IMR-90 (cell line): ENCODE data around the gene CARMIL1. TPM values are rescaled to one million over a fixed set of nuclear protein-coding genes. Genes with fewer than 3 reads are reported as not detected.

ENCODE experiments used
- ATAC-seq: fragments of 200-7000 bp; cut with Tn5 transposase; 2 replicates; pipeline ENCODE4 v1.9.1; 2020; ENCODE audit warnings: low read depth, mild to moderate bottlenecking, moderate library complexity
- BruUV-seq: library from RNA; stranded (reverse); fragments of 400-500 nt; replicated peaks from 2 replicates; lab custom pipeline; 2021; lab: Mats Ljungman, UMichigan
- CTCF ChIA-PET: fragments of 300-600 bp; formaldehyde crosslinking; extraction: SDS; loops from one replicate; lab custom pipeline; 2021; ENCODE audit warnings: antibody characterized with exemption; lab: Yijun Ruan, JAX
- POLR2A ChIA-PET: fragments of 300-600 bp; sonication (Branson Sonifier 250); formaldehyde crosslinking; loops from one replicate; lab custom pipeline; 2022; ENCODE audit warnings: antibody characterized with exemption; ENCODE audit not compliant: unreplicated experiment; lab: Charles Lee
- DNase-seq: peaks from one replicate; pipeline ENCODE4 v3.0.0; 2013
- H2AFZ ChIP-seq: replicated peaks from 2 replicates; pipeline ENCODE3; 2013; ENCODE audit warnings: low read length, mild to moderate bottlenecking; ENCODE audit not compliant: poor library complexity
- H2AK5ac ChIP-seq: 2 replicates; pipeline ENCODE4 v1.6.1; 2013; ENCODE audit warnings: low read depth, low read length, inconsistent platforms
- H2AK9ac ChIP-seq: replicated peaks from 2 replicates; pipeline ENCODE3; 2013; ENCODE audit warnings: mild to moderate bottlenecking, low read depth, low read length, moderate library complexity; ENCODE audit not compliant: poor library complexity
- H2BK120ac ChIP-seq: 2 replicates; pipeline ENCODE4 v1.6.1; 2013; ENCODE audit warnings: low read depth, low read length, inconsistent platforms
- H2BK15ac ChIP-seq: 3 replicates; pipeline ENCODE4 v1.6.1; 2013; ENCODE audit warnings: low read depth, low read length, inconsistent platforms
- H2BK20ac ChIP-seq: 2 replicates; pipeline ENCODE4 v1.6.1; 2013; ENCODE audit warnings: low read depth, mild to moderate bottlenecking, inconsistent platforms, low read length, moderate library complexity
- H2BK5ac ChIP-seq: 2 replicates; pipeline ENCODE4 v1.6.1; 2013; ENCODE audit warnings: mild to moderate bottlenecking, low read depth, low read length, inconsistent platforms; ENCODE audit not compliant: poor library complexity, severe bottlenecking
- H3K14ac ChIP-seq: replicated peaks from 2 replicates; pipeline ENCODE4 v1.6.1; 2013; ENCODE audit warnings: low read depth, low read length, inconsistent platforms
- H3K18ac ChIP-seq: 2 replicates; pipeline ENCODE4 v1.6.1; 2013; ENCODE audit warnings: low read depth, low read length, control low read depth
- H3K23ac ChIP-seq: 2 replicates; pipeline ENCODE4 v1.6.1; 2013; ENCODE audit warnings: low read depth, low read length, inconsistent platforms
- H3K27ac ChIP-seq: 2 replicates; pipeline ENCODE4 v1.5.1; 2013; ENCODE audit warnings: mild to moderate bottlenecking, control low read depth, low read length; ENCODE audit not compliant: insufficient read depth
- H3K27me3 ChIP-seq: 2 replicates; pipeline ENCODE4 v1.6.1; 2013; ENCODE audit warnings: low read length; ENCODE audit not compliant: control insufficient read depth, insufficient read depth
- H3K36me3 ChIP-seq: 2 replicates; pipeline ENCODE4 v1.6.1; 2013; ENCODE audit warnings: low read length, mixed read lengths; ENCODE audit not compliant: control insufficient read depth, insufficient read depth
- H3K4ac ChIP-seq: 2 replicates; pipeline ENCODE4 v1.6.1; 2013; ENCODE audit warnings: low read depth, low read length, inconsistent platforms
- H3K4me1 ChIP-seq: 2 replicates; pipeline ENCODE4 v1.6.1; 2013; ENCODE audit warnings: low read length, mixed read lengths; ENCODE audit not compliant: control insufficient read depth, insufficient read depth
- H3K4me2 ChIP-seq: 2 replicates; pipeline ENCODE4 v1.6.1; 2013; ENCODE audit warnings: low read depth, mild to moderate bottlenecking, control low read depth, low read length, moderate library complexity
- H3K4me3 ChIP-seq: 2 replicates; pipeline ENCODE4 v1.5.1; 2013; ENCODE audit warnings: low read depth, mild to moderate bottlenecking, control low read depth, low read length, moderate library complexity; ENCODE audit not compliant: insufficient read depth
- H3K56ac ChIP-seq: 2 replicates; pipeline ENCODE4 v1.6.1; 2013; ENCODE audit warnings: low read length, inconsistent platforms; ENCODE audit not compliant: insufficient read depth; ENCODE audit errors: extremely low read depth
- H3K79me1 ChIP-seq, 2 experiments: 2 replicates each; pipeline ENCODE4 v1.6.1; 2013; ENCODE audit warnings: low read length in 2 of 2, inconsistent platforms in 1 of 2, low read depth in 1 of 2
- H3K9ac ChIP-seq: 2 replicates; pipeline ENCODE4 v1.6.1; 2013; ENCODE audit warnings: low read depth, low read length, control low read depth
- H3K9me1 ChIP-seq: 2 replicates; pipeline ENCODE4 v1.6.1; 2013; ENCODE audit warnings: low read length, inconsistent platforms; ENCODE audit not compliant: insufficient read depth
- H3K9me3 ChIP-seq: 2 replicates; pipeline ENCODE4 v1.6.1; 2013; ENCODE audit warnings: low read length; ENCODE audit not compliant: control insufficient read depth, insufficient read depth
- H4K20me1 ChIP-seq: 2 replicates; pipeline ENCODE4 v1.6.1; 2013; ENCODE audit warnings: low read length, inconsistent platforms; ENCODE audit not compliant: insufficient read depth
- H4K5ac ChIP-seq: 2 replicates; pipeline ENCODE4 v1.6.1; 2013; ENCODE audit warnings: mild to moderate bottlenecking, low read depth, low read length, control low read depth
- H4K8ac ChIP-seq, 2 experiments: 2 replicates each; pipeline ENCODE4 v1.6.1; 2013; ENCODE audit warnings: low read depth in 2 of 2, low read length in 2 of 2, control low read depth in 1 of 2, inconsistent platforms in 1 of 2
- H4K91ac ChIP-seq: 2 replicates; pipeline ENCODE4 v1.6.1; 2013; ENCODE audit warnings: low read depth, low read length, inconsistent platforms; ENCODE audit not compliant: insufficient read depth
- BHLHE40 ChIP-seq: fragments of 150-350 bp; IDR thresholded peaks from 2 replicates; pipeline ENCODE4 v1.6.1; 2016; ENCODE audit warnings: mild to moderate bottlenecking, low read depth, low read length
- CEBPB ChIP-seq: IDR thresholded peaks from 2 replicates; pipeline ENCODE4 v1.6.1; 2012; ENCODE audit warnings: low read depth, low read length, improper control_type of control experiment
- CHD1 ChIP-seq: IDR thresholded peaks from 2 replicates; pipeline ENCODE4 v1.6.1; 2012; ENCODE audit warnings: low read depth, low read length, improper control_type of control experiment
- CTCF ChIP-seq: conservative IDR thresholded peaks from 2 replicates; pipeline ENCODE4 v1.5.1; 2012; ENCODE audit warnings: mild to moderate bottlenecking, low read depth, low read length, improper control_type of control experiment
- ELK1 ChIP-seq: fragments of 150-350 bp; IDR thresholded peaks from 2 replicates; pipeline ENCODE4 v1.6.1; 2016; ENCODE audit warnings: low read depth, mild to moderate bottlenecking, low read length, moderate library complexity, borderline replicate concordance
- FOS ChIP-seq: fragments of 150-350 bp; IDR thresholded peaks from 2 replicates; pipeline ENCODE4 v1.6.1; 2016; ENCODE audit warnings: low read depth, low read length
- MAFK ChIP-seq: IDR thresholded peaks from 2 replicates; pipeline ENCODE4 v1.6.1; 2012; ENCODE audit warnings: low read depth, low read length, improper control_type of control experiment
- MAZ ChIP-seq: IDR thresholded peaks from 2 replicates; pipeline ENCODE4 v1.6.1; 2012; ENCODE audit warnings: low read depth, mild to moderate bottlenecking, low read length, improper control_type of control experiment, moderate library complexity, borderline replicate concordance
- MXI1 ChIP-seq: IDR thresholded peaks from 2 replicates; pipeline ENCODE4 v1.6.1; 2012; ENCODE audit warnings: low read depth, mild to moderate bottlenecking, low read length, moderate library complexity, borderline replicate concordance
- NFE2L2 ChIP-seq: fragments of 150-350 bp; IDR thresholded peaks from 2 replicates; pipeline ENCODE4 v1.6.1; 2016; ENCODE audit warnings: low read depth, mild to moderate bottlenecking, low read length
- POLR2A ChIP-seq: IDR thresholded peaks from 2 replicates; pipeline ENCODE4 v1.6.1; 2012; ENCODE audit warnings: mild to moderate bottlenecking, low read depth, low read length
- RAD21 ChIP-seq: IDR thresholded peaks from 2 replicates; pipeline ENCODE4 v1.6.1; 2012; ENCODE audit warnings: low read length, improper control_type of control experiment
- RCOR1 ChIP-seq: IDR thresholded peaks from 2 replicates; pipeline ENCODE4 v1.6.1; 2012; ENCODE audit warnings: mild to moderate bottlenecking, low read length, improper control_type of control experiment; ENCODE audit not compliant: insufficient replicate concordance
- RFX5 ChIP-seq: IDR thresholded peaks from 2 replicates; pipeline ENCODE4 v1.8.0; 2012; ENCODE audit warnings: low read depth, mild to moderate bottlenecking, low read length, moderate library complexity
- SMC3 ChIP-seq: fragments of 150-350 bp; IDR thresholded peaks from 2 replicates; pipeline ENCODE4 v1.6.1; 2016; ENCODE audit warnings: low read depth, mild to moderate bottlenecking, antibody characterized with exemption, low read length, moderate library complexity
- USF2 ChIP-seq: fragments of 150-350 bp; IDR thresholded peaks from 2 replicates; pipeline ENCODE4 v1.6.1; 2017; ENCODE audit warnings: mild to moderate bottlenecking, antibody characterized with exemption, low read length, low read depth
- WGBS, 2 experiments: methylation state at CpG; one replicate each; pipeline versions ENCODE4 v1.1.5 to v1.1.7; 2013; ENCODE audit warnings: missing lambda C conversion rate in 2 of 2; ENCODE audit not compliant: insufficient read length in 1 of 2; ENCODE audit errors: extremely low coverage in 2 of 2; 5-methylcytosine and 5-hydroxymethylcytosine counted together
- dilution Hi-C: fragments of 300-500 bp; cut with HindIII; formaldehyde crosslinking; loops from one replicate; pipeline ENCODE4 v1.14.3; 2018; ENCODE audit warnings: low sequenced_read_pairs; ENCODE audit not compliant: unreplicated experiment
- in situ Hi-C: fragments of 300-500 bp; cut with MboI; formaldehyde crosslinking; loops from 3 replicates; pipeline ENCODE4 v1.14.3; 2019; ENCODE audit warnings: low sequenced_read_pairs, inconsistent platforms, mixed read lengths
- intact Hi-C: fragments of 100-400 bp; cut with micrococcal nuclease; formaldehyde crosslinking; loops from 2 replicates; pipeline ENCODE4 v1.10.0; 2022
- polyA plus RNA-seq, 3 experiments: library from polyadenylated mRNA; depleted of rRNA; stranded (reverse); fragments of >200 nt; gene quantifications; 2 replicates each; pipeline ENCODE4 v1.2.3, GENCODE V29; 2012; ENCODE audit warnings: low replicate concordance in 1 of 3
- total RNA-seq: library from RNA; depleted of rRNA; stranded (reverse); fragments of >200 nt; gene quantifications from 2 replicates; pipeline ENCODE4 v1.2.3, GENCODE V29; 2012

The CARMIL1 gene
- total and polyA plus RNA-seq, 2 of the 4 experiments (the other 2 are of a cell fraction), result 1.3 to 2.9 TPM

- no peak overlapping the region for H2BK120ac ChIP-seq
- POLR2A ChIA-PET, result no interaction called here
- intact Hi-C loops, result no loop called here
- H3K56ac ChIP-seq, result no peak overlapping the region
- H3K27ac ChIP-seq, result no peak overlapping the region
- WGBS, 2 experiments, result no CpG with 5 or more reads among the region's 1 CpG
- H3K4me3 ChIP-seq, result no peak overlapping the region
- no peak overlapping the region for H3K4me2 ChIP-seq
- no peak overlapping the region for H4K8ac ChIP-seq
- CTCF ChIA-PET, result no interaction called here
- no peak overlapping the region for H2BK15ac ChIP-seq
- no peak for DNase-seq
- no TSS peak for BruUV-seq
- H2AK9ac ChIP-seq, result no peak overlapping the region
- no peak overlapping the region for H3K4ac ChIP-seq
- in situ Hi-C loops, result no loop called here
- H3K9me3 ChIP-seq, result no peaks in the 10 kb centered on the region
- no peak overlapping the region for H4K5ac ChIP-seq
- no peaks in the 10 kb centered on the region for H3K9me1 ChIP-seq
- no peak overlapping the region for H2BK20ac ChIP-seq
- H2AK5ac ChIP-seq, result no peak overlapping the region
- no peak overlapping the region for H2AFZ ChIP-seq
- H3K79me1 ChIP-seq, result no peaks in the 10 kb centered on the region; a peak in 1 of 4 replicates
- no peak overlapping the region for H2BK5ac ChIP-seq
- H4K91ac ChIP-seq, result no peak overlapping the region
- no peak overlapping the region for H3K9ac ChIP-seq
- TF ChIP-seq RFX5 (no peak), BHLHE40 (no peak), MAFK (no peak), CTCF (no peak), NFE2L2 (no peak), CHD1 (no peak), CEBPB (no peak), RCOR1 (no peak), USF2 (no peak), RAD21 (no peak), POLR2A (no peak), SMC3 (no peak), ELK1 (no peak), FOS (no peak), MXI1 (no peak), MAZ (no peak)
- H3K14ac ChIP-seq, result no peak overlapping the region
- H3K23ac ChIP-seq, result no peak overlapping the region
- no peak overlapping the region for H3K18ac ChIP-seq
- H3K27me3 ChIP-seq, result no peaks in the 10 kb centered on the region
- H3K36me3 ChIP-seq, result no peaks in the 10 kb centered on the region
- ATAC-seq, result no peak
- H3K4me1 ChIP-seq, result no peaks in the 10 kb centered on the region
- dilution Hi-C loops, result no loop called here
- H4K20me1 ChIP-seq, result no peaks in the 10 kb centered on the region
Measured at GRCh38 chr6:25410102-25410501, 130.9 kb downstream of the CARMIL1 start.
